OCI-LY7 (cell line): ENCODE results near the gene PRAMEF5.
"Not testable (repeated sequence)": the region's sequence is repeated elsewhere in the genome, so short reads cannot be mapped to it uniquely, and the experiment has no call there.

Source experiments
- CTCF ChIP-seq: fragments of 200-600 bp; sonication (generic); conservative IDR thresholded peaks from 2 replicates; pipeline ENCODE4 v1.5.1; 2014; ENCODE audit warnings: mild to moderate bottlenecking, antibody characterized with exemption, low read length, moderate library complexity, mixed read lengths
- EZH2phosphoT487 ChIP-seq: fragments of 200-600 bp; sonication (generic); IDR thresholded peaks from 2 replicates; pipeline ENCODE4 v1.6.1; 2018; ENCODE audit warnings: low read depth, borderline replicate concordance, mild to moderate bottlenecking, mixed run types, antibody characterized with exemption, low read length, moderate library complexity, mixed read lengths

DNA sequence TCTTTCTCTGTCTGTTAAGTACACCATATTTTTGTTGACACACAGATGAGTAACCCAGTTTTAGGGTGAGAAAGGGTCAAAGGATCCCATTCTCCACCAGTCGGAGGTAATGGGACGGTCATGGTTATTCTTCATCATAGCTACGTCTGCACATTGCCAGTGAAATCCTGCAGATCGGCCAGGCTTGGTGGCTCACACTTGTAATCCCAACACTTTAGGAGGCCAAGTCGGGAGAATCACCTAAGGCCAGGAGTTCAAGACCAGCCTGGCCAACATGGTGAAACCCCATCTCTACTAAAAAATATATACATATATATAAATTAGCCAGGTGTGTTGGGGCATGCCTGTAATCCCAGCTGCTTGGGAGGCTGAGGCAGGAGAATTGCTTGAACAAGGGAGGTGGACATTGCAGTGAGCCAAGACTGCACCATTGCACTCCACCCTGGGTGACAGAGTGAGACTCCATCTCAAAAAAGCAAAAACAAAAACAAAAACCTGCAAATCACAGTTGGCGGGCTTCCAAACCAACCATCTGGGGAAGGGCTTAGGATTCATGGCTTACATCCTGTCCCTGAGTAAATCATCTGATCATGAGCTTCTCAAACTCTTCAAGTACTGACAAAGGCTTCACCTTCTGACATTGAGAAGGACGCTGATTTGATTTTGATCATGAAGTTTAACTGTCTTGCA is 22.8 kb upstream of the PRAMEF5 start:
- TF ChIP-seq CTCF, EZH2phosphoT487: not testable (repeated sequence)
